Sigmoid colon (tissue), 7 donors: ENCODE data around the gene ACAN. TPM values are rescaled to one million over a fixed set of nuclear protein-coding genes. Genes with fewer than 3 reads are reported as not detected.

Source experiments
- DNase-seq: peaks from one replicate; pipeline ENCODE4 v3.0.0-alpha.2; 2019
- H3K27ac ChIP-seq, 4 donors: fragments of 200-600 bp; sonication (generic); one replicate each; pipeline ENCODE4 v1.5.1; 2016 to 2019; ENCODE audit warnings: mild to moderate bottlenecking in 1 of 4
- H3K27me3 ChIP-seq, 3 donors: fragments of 200-600 bp; sonication (generic); one replicate each; pipeline ENCODE4 v1.5.1; 2019; ENCODE audit warnings: mild to moderate bottlenecking in 1 of 3
- H3K36me3 ChIP-seq, 4 donors: fragments of 200-600 bp; sonication (generic); one replicate each; pipeline ENCODE4 v1.5.1; 2016 to 2019
- H3K4me1 ChIP-seq, 4 donors: fragments of 200-600 bp; sonication (generic); one replicate each; pipeline ENCODE4 v1.5.1; 2017 to 2019
- H3K4me3 ChIP-seq, 4 donors: fragments of 200-600 bp; sonication (generic); one replicate each; pipeline ENCODE4 v1.5.1; 2017 to 2019; ENCODE audit warnings: mild to moderate bottlenecking in 2 of 4, moderate library complexity in 1 of 4
- H3K9me3 ChIP-seq, 4 donors: fragments of 200-600 bp in 3 of 4; sonication (generic) in 3 of 4; one replicate each; pipeline versions ENCODE4 v1.5.1 to v1.6.1; 2013 to 2019
- EP300 ChIP-seq, 4 donors: sonication (generic); formaldehyde crosslinking; IDR thresholded peaks; one replicate each; pipeline ENCODE4 v1.6.1; 2017; ENCODE audit warnings: antibody characterized with exemption in 4 of 4
- POLR2A ChIP-seq, 2 donors: fragments of 450-650 bp; IDR thresholded peaks; one replicate each; pipeline ENCODE4 v1.6.1; 2016; ENCODE audit warnings: antibody characterized with exemption in 2 of 2, mild to moderate bottlenecking in 2 of 2, moderate library complexity in 2 of 2
- POLR2AphosphoS5 ChIP-seq, 4 donors: sonication (generic); formaldehyde crosslinking; IDR thresholded peaks; one replicate each; pipeline ENCODE4 v1.6.1; 2017; ENCODE audit warnings: antibody characterized with exemption in 4 of 4
- WGBS, 2 donors: extraction: QIAGEN DNeasy Blood & Tissue Kit; methylation state at CpG; one replicate each; pipeline ENCODE4 v1.1.7; 2013; 5-methylcytosine and 5-hydroxymethylcytosine counted together
- intact Hi-C: fragments of 100-400 bp; cut with DNase I; formaldehyde crosslinking; loops from one replicate; pipeline ENCODE4 v1.15.1; 2023
- polyA plus RNA-seq, 3 donors: library from polyadenylated mRNA; stranded (reverse); fragments of 200-250 nt; gene quantifications; one replicate each; pipeline ENCODE4 v1.2.3, GENCODE V29; 2013
- total RNA-seq, 4 donors: library from RNA; depleted of rRNA; stranded (reverse); fragments of >200 nt; gene quantifications; one replicate each; pipeline ENCODE4 v1.1.0, GENCODE V29; 2016
- TF ChIP-seq, protein P1 (sequence below), 4 experiments: fragments of 450-650 bp in 3 of 4; fragments of 200-600 bp in 1 of 4; IDR thresholded peaks; one replicate each; pipeline ENCODE4 v1.5.1; 2016 to 2019; ENCODE audit warnings: antibody characterized with exemption in 4 of 4, mild to moderate bottlenecking in 3 of 4, moderate library complexity in 2 of 4
- donor health status: healthy with polysubstance abuse.
- donor health status: Bipolar disorder and iron deficiency.
- donor health status: healthy.

ACAN gene
- total and polyA plus RNA-seq, 7 donors = 0.17 to 0.36 TPM; not detected in 5

GRCh38 chr15:88842156-88842555 lies 38.9 kb downstream of the ACAN start:
- WGBS, 2 donors = 68 to 84% methylated on average over 4 of the region's 4 CpGs
- H3K4me3 ChIP-seq = no peak overlapping the region
- DNase-seq = no peak
- H3K9me3 ChIP-seq = no peaks in the 10 kb centered on the region
- no peaks in the 10 kb centered on the region for H3K36me3 ChIP-seq
- intact Hi-C loops = no loop called here
- no peaks in the 10 kb centered on the region for H3K27me3 ChIP-seq
- H3K4me1 ChIP-seq = no peaks in the 10 kb centered on the region
- TF ChIP-seq, protein P1, sequence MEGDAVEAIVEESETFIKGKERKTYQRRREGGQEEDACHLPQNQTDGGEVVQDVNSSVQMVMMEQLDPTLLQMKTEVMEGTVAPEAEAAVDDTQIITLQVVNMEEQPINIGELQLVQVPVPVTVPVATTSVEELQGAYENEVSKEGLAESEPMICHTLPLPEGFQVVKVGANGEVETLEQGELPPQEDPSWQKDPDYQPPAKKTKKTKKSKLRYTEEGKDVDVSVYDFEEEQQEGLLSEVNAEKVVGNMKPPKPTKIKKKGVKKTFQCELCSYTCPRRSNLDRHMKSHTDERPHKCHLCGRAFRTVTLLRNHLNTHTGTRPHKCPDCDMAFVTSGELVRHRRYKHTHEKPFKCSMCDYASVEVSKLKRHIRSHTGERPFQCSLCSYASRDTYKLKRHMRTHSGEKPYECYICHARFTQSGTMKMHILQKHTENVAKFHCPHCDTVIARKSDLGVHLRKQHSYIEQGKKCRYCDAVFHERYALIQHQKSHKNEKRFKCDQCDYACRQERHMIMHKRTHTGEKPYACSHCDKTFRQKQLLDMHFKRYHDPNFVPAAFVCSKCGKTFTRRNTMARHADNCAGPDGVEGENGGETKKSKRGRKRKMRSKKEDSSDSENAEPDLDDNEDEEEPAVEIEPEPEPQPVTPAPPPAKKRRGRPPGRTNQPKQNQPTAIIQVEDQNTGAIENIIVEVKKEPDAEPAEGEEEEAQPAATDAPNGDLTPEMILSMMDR (IDR thresholded peaks at IDR 0.05) = no peak
- TF ChIP-seq POLR2AphosphoS5 (IDR thresholded peaks at IDR 0.05) = no peak
- TF ChIP-seq POLR2A (IDR thresholded peaks at IDR 0.05) = no peak
- TF ChIP-seq EP300 (IDR thresholded peaks at IDR 0.05) = no peak
- no peak overlapping the region for H3K27ac ChIP-seq

DNA sequence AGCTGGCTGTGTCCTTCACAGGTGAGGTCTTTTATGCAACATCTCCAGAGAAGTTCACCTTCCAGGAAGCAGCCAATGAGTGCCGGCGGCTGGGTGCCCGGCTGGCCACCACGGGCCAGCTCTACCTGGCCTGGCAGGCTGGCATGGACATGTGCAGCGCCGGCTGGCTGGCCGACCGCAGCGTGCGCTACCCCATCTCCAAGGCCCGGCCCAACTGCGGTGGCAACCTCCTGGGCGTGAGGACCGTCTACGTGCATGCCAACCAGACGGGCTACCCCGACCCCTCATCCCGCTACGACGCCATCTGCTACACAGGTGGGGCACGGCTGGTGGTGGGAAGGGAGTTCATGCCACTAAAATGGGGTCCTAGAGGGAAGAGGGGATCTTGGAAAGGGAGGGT lies 40.1 kb downstream of the ACAN start:
- intact Hi-C loops = no loop called here
- WGBS, 2 donors = 90 to 95% methylated on average over 21 of the region's 21 CpGs
- Histone ChIP-seq H3K27me3 (no peaks in the 10 kb centered on the region), H3K4me1 (no peaks in the 10 kb centered on the region), H3K36me3 (no peaks in the 10 kb centered on the region), H3K4me3 (no peak overlapping the region), H3K9me3 (no peaks in the 10 kb centered on the region), H3K27ac (no peak overlapping the region)
- TF ChIP-seq EP300 (IDR thresholded peaks at IDR 0.05) (no peak), POLR2A (IDR thresholded peaks at IDR 0.05) (no peak), POLR2AphosphoS5 (IDR thresholded peaks at IDR 0.05) (no peak)
- TF ChIP-seq, protein P1 (IDR thresholded peaks at IDR 0.05) = no peak
- no peak for DNase-seq

DNA sequence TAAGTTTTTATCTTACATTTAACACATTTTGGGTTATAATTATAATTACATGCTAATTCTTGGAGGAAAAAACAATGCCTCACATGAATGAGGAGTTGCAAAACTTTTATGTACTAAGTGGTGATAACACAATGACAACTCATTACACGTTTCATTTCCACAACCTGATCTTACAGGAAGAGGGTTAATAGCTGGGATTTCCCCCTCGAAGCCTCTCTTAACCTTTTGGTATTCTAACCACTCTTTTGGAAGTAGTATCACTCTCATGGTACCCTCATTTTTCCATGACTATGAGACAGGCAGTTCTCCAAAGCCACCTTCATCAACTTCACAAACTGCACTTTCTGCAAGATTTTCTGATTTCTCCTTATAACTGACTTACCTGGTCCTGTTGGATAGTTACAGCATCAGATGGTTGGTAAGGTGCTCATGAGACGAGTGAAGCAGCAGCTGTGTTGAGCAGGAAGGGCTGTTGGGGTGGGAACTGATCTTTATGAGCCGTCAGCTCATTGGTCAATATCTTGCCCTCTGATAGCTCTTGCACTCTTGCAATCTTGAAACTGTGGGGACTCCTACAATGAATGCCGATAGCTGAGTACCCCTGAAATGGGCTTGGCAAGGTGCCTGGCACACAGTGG lies 41.6 kb downstream of the ACAN start:
- no peak overlapping the region for H3K4me3 ChIP-seq
- WGBS, 2 donors = 31 to 46% methylated on average over 5 of the region's 5 CpGs
- H3K9me3 ChIP-seq = no peaks in the 10 kb centered on the region
- DNase-seq = no peak
- no peaks in the 10 kb centered on the region for H3K36me3 ChIP-seq
- H3K27ac ChIP-seq = no peak overlapping the region
- TF ChIP-seq, protein P1 (IDR thresholded peaks at IDR 0.05) = no peak
- TF ChIP-seq POLR2AphosphoS5 (IDR thresholded peaks at IDR 0.05) (no peak), EP300 (IDR thresholded peaks at IDR 0.05) (no peak), POLR2A (IDR thresholded peaks at IDR 0.05) (no peak)
- H3K27me3 ChIP-seq = no peaks in the 10 kb centered on the region
- no peaks in the 10 kb centered on the region for H3K4me1 ChIP-seq
- intact Hi-C loops = no loop called here

- intact Hi-C loops = no loop called here
- H3K27ac ChIP-seq = no peak overlapping the region
Observed at GRCh38 chr15:88845616-88846015, 42.4 kb downstream of the ACAN start.

More at GRCh38 chr15:88845616-88846015, 42.4 kb downstream of the ACAN start:
- H3K4me3 ChIP-seq = no peak overlapping the region
- H3K9me3 ChIP-seq = no peaks in the 10 kb centered on the region
- H3K4me1 ChIP-seq = no peaks in the 10 kb centered on the region
- DNase-seq = no peak
- WGBS, 2 donors = 87 to 91% methylated on average over 15 of the region's 15 CpGs
- H3K27me3 ChIP-seq = no peaks in the 10 kb centered on the region
- H3K36me3 ChIP-seq = no peaks in the 10 kb centered on the region
- TF ChIP-seq EP300 (IDR thresholded peaks at IDR 0.05) (no peak), POLR2A (IDR thresholded peaks at IDR 0.05) (no peak), POLR2AphosphoS5 (IDR thresholded peaks at IDR 0.05) (no peak)
- TF ChIP-seq, protein P1 (IDR thresholded peaks at IDR 0.05) = no peak
